Spleen (tissue), 11 donors: ENCODE results near the gene TMEM125. TPM values are rescaled to one million over a fixed set of nuclear protein-coding genes. Genes with fewer than 3 reads are reported as not detected.

ENCODE experiments used
- DNase-seq: peaks from one replicate; pipeline ENCODE4 v3.0.0-alpha.2; 2020
- H3K27ac ChIP-seq, 8 donors: fragments of 200-600 bp; sonication (generic) in 7 of 8; 1 replicate in 4 of 8; 2 replicates in 4 of 8; pipeline versions ENCODE4 v1.5.0 to v1.8.0; 2016 to 2021; ENCODE audit warnings: inconsistent platforms in 4 of 8, mild to moderate bottlenecking in 4 of 8, moderate library complexity in 1 of 8
- H3K27me3 ChIP-seq, 7 donors: fragments of 200-600 bp; sonication (generic) in 6 of 7; replicated peaks in 1 of 7; 1 replicate in 4 of 7; 2 replicates in 3 of 7; pipeline versions ENCODE4 v1.5.0 to v1.8.0; 2016 to 2021; ENCODE audit warnings: inconsistent platforms in 3 of 7, mild to moderate bottlenecking in 1 of 7
- H3K36me3 ChIP-seq, 6 donors: fragments of 200-600 bp; sonication (generic) in 5 of 6; 1 replicate in 4 of 6; 2 replicates in 2 of 6; pipeline versions ENCODE4 v1.5.0 to v1.8.0; 2016 to 2021; ENCODE audit warnings: inconsistent platforms in 2 of 6
- H3K4me1 ChIP-seq, 6 donors: fragments of 200-600 bp; sonication (generic) in 5 of 6; 1 replicate in 3 of 6; 2 replicates in 3 of 6; pipeline versions ENCODE4 v1.5.0 to v1.8.0; 2016 to 2021; ENCODE audit warnings: inconsistent platforms in 3 of 6
- H3K4me3 ChIP-seq, 8 donors: fragments of 200-600 bp; sonication (generic) in 7 of 8; 1 replicate in 4 of 8; 2 replicates in 4 of 8; pipeline versions ENCODE4 v1.5.0 to v1.8.0; 2016 to 2021; ENCODE audit warnings: inconsistent platforms in 4 of 8, mild to moderate bottlenecking in 4 of 8, moderate library complexity in 2 of 8
- H3K9me3 ChIP-seq, 8 donors: fragments of 200-600 bp; sonication (generic) in 7 of 8; 1 replicate in 4 of 8; 2 replicates in 4 of 8; pipeline versions ENCODE4 v1.5.0 to v1.8.0; 2016 to 2021; ENCODE audit warnings: inconsistent platforms in 4 of 8
- POLR2A ChIP-seq, 3 donors: fragments of 450-650 bp; IDR thresholded peaks; one replicate each; pipeline ENCODE4 v1.5.1; 2017; ENCODE audit warnings: antibody characterized with exemption in 3 of 3, mild to moderate bottlenecking in 1 of 3
- POLR2AphosphoS5 ChIP-seq, 3 donors: sonication (generic); formaldehyde crosslinking; IDR thresholded peaks; one replicate each; pipeline ENCODE4 v1.5.1; 2017; ENCODE audit warnings: antibody characterized with exemption in 3 of 3
- WGBS, 5 donors: extraction: QIAGEN DNeasy Blood & Tissue Kit in 3 of 5; methylation state at CpG; one replicate each; pipeline versions ENCODE4 v1.1.5 to v1.1.7; 2013 to 2018; 5-methylcytosine and 5-hydroxymethylcytosine counted together
- intact Hi-C: fragments of 100-400 bp; cut with DNase I; formaldehyde crosslinking; loops from one replicate; pipeline ENCODE4 v1.15.0; 2023; ENCODE audit warnings: low total_unique reads
- polyA plus RNA-seq, 3 donors: library from polyadenylated mRNA; stranded (reverse); fragments of 200-250 nt; gene quantifications; one replicate each; pipeline ENCODE4 v1.2.1, GENCODE V29; 2013
- total RNA-seq, 7 donors: library from RNA; depleted of rRNA in 3 of 7; stranded (reverse); fragments of >200 nt in 3 of 7; fragmentation: NEBNext Ultra II Directional in 4 of 7; extraction: Animal tissue kit (Norgen Biotek cat#: 25700) in 4 of 7; gene quantifications; one replicate each; pipeline versions ENCODE4 v1.1.0 to v1.2.1, GENCODE V29; 2016 to 2021
- TF ChIP-seq, protein P1 (sequence below), 11 experiments: fragments of 200-600 bp in 7 of 11; fragments of 450-650 bp in 4 of 11; sonication (generic) in 4 of 11; IDR thresholded peaks in 8 of 11; conservative IDR thresholded peaks in 3 of 11; 1 replicate in 7 of 11; 2 replicates in 4 of 11; pipeline versions ENCODE4 v1.4.0 to v1.8.0; 2016 to 2021; ENCODE audit warnings: antibody characterized with exemption in 11 of 11, inconsistent platforms in 4 of 11, mild to moderate bottlenecking in 1 of 11
- donor health status: healthy with polysubstance abuse.
- donor health status: DM: no; HTN: no; CAD: no; lungs with moderate emphysema.
- donor health status: DM: no; HTN: no; CAD: no.
- donor health status: Bipolar disorder and iron deficiency.
- donor health status: healthy.
- donor health status: DM: no; HTN: no; CAD: no.
- donor health status: DM: yes; HTN: yes; CAD: no.

Gene TMEM125
- total and polyA plus RNA-seq, 10 donors: 0.05 to 0.06 TPM; not detected in 8

DNA sequence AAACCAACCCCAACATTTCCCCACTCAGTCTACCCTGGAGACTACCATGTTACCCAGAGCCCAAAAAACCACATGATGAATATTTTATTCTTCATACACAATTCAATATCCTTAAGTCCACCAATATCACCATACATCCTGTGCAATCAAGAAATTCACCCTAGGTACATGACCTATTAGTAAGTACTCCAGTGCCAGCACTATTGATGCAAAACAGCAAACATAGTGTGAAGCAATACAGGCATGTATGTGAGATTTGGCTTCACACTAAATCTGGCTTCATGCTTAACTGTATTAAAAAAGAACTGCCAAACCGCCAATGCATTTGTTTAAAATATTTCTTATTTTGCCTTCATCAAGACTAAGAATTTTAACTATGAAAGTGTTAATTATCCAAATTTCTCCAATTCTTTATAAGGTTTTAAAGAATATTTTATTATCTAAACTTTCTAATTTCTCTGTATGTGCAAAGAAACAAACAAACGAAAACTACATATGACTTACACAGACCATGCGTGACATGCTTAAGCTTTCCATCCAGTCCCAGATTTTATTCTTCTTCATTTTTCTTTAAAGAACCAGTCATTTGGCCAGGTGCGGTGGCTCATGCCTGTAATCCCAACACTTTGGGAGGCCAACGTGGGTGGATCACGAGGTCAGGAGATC, 22.4 kb upstream of the TMEM125 start:
- no peak for DNase-seq
- H3K27me3 ChIP-seq: peaks cover 0 to 4% (median 0%) of the 10 kb centered on the region in 7 donors
- H3K36me3 ChIP-seq: no peaks in the 10 kb centered on the region
- intact Hi-C loops: no loop called here
- TF ChIP-seq, protein P1, sequence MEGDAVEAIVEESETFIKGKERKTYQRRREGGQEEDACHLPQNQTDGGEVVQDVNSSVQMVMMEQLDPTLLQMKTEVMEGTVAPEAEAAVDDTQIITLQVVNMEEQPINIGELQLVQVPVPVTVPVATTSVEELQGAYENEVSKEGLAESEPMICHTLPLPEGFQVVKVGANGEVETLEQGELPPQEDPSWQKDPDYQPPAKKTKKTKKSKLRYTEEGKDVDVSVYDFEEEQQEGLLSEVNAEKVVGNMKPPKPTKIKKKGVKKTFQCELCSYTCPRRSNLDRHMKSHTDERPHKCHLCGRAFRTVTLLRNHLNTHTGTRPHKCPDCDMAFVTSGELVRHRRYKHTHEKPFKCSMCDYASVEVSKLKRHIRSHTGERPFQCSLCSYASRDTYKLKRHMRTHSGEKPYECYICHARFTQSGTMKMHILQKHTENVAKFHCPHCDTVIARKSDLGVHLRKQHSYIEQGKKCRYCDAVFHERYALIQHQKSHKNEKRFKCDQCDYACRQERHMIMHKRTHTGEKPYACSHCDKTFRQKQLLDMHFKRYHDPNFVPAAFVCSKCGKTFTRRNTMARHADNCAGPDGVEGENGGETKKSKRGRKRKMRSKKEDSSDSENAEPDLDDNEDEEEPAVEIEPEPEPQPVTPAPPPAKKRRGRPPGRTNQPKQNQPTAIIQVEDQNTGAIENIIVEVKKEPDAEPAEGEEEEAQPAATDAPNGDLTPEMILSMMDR (IDR thresholded peaks at IDR 0.05 in 8 of 11, conservative IDR thresholded peaks at IDR 0.05 in 3 of 11): no peak
- no peak for TF ChIP-seq POLR2A (IDR thresholded peaks at IDR 0.05)
- TF ChIP-seq POLR2AphosphoS5 (IDR thresholded peaks at IDR 0.05): no peak
- H3K4me1 ChIP-seq: no peaks in the 10 kb centered on the region
- H3K27ac ChIP-seq: no peak overlapping the region
- WGBS, 5 donors: 77 to 94% (median 84%) methylated on average over 6 of the region's 6 CpGs
- H3K9me3 ChIP-seq: peaks cover 0 to 9% (median 0%) of the 10 kb centered on the region in 8 donors
- H3K4me3 ChIP-seq: no peak overlapping the region

DNA sequence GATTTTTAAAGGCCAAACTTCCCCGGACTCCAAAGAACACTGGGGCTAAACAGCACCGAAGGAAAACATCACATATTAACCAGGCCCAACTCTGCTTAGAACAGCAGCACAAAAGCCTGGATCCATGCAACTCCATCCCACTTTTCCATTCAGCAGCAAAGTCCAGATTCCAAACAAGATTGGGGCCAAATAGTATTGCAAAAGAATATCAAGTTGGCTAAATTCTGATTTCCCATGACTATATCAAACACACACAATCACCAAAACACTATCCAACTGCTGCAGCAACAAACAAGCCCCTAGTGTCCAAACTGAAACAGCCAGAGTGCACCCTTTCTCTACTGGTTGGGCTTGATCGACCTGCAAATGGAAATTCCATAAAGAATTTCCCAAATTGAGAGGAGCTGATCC, 19.4 kb upstream of the TMEM125 start:
- no peak overlapping the region for H3K27ac ChIP-seq
- no peaks in the 10 kb centered on the region for H3K4me1 ChIP-seq
- intact Hi-C loops: no loop called here
- no peaks in the 10 kb centered on the region for H3K36me3 ChIP-seq
- H3K9me3 ChIP-seq: peaks cover 0 to 9% (median 0%) of the 10 kb centered on the region in 8 donors
- TF ChIP-seq POLR2AphosphoS5 (IDR thresholded peaks at IDR 0.05) (no peak), POLR2A (IDR thresholded peaks at IDR 0.05) (no peak)
- TF ChIP-seq, protein P1 (IDR thresholded peaks at IDR 0.05 in 8 of 11, conservative IDR thresholded peaks at IDR 0.05 in 3 of 11): no peak
- no peak for DNase-seq
- H3K4me3 ChIP-seq: no peak overlapping the region
- no peaks in the 10 kb centered on the region for H3K27me3 ChIP-seq
- WGBS, 5 donors: 73 to 94% (median 91%) methylated on average over 3 of the region's 3 CpGs

DNA sequence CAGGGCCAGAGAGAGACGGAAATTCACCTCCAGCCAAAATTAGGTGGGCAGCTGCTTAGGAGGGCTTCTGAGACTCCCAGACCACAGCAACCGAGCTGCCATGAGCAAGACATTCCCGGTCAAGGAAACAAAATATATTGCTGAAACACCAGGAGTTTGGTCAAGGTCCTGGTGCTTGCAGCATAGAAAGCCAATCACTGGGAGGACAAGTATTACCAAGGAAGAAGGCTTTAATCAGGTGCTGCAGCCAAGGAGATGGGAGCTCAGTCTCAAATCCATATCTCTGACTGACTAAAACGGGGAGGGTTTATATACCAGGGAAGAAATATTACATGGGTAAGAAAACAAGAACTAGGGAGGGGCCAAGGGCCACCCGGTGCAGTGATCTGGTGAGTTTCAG, 18.8 kb upstream of the TMEM125 start:
- no peaks in the 10 kb centered on the region for H3K27me3 ChIP-seq
- no peaks in the 10 kb centered on the region for H3K36me3 ChIP-seq
- no peak for TF ChIP-seq POLR2AphosphoS5 (IDR thresholded peaks at IDR 0.05)
- TF ChIP-seq POLR2A (IDR thresholded peaks at IDR 0.05): no peak
- TF ChIP-seq, protein P1 (IDR thresholded peaks at IDR 0.05 in 8 of 11, conservative IDR thresholded peaks at IDR 0.05 in 3 of 11): no peak
- no peaks in the 10 kb centered on the region for H3K4me1 ChIP-seq
- intact Hi-C loops: no loop called here
- no peak for DNase-seq
- 86 to 92% (median 90%) methylated on average over 5 of the region's 5 CpGs for WGBS, 5 donors
- H3K27ac ChIP-seq: no peak overlapping the region
- no peak overlapping the region for H3K4me3 ChIP-seq
- peaks cover 0 to 9% (median 0%) of the 10 kb centered on the region in 8 donors for H3K9me3 ChIP-seq

DNA sequence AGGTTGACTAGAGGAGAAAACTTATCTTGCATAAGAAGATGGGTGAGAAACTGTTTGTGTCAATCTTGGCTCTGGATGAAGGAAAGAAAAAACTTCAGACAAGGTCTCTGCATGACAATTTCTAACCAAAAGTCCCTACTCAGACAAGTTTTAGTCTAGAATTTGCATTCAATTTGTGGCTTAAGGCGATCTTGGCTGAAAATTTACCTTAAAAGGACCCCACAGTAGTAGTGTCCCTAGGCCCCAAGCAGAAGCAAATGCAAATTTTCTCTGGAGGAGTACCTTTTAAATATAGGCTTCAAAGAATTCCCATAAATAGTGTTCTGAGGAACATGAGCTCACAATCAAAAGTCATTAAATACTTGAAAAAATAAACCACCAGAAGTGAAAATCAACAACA, 17.6 kb upstream of the TMEM125 start:
- no peak overlapping the region for H3K27ac ChIP-seq
- no peaks in the 10 kb centered on the region for H3K27me3 ChIP-seq
- H3K4me1 ChIP-seq: no peaks in the 10 kb centered on the region
- H3K4me3 ChIP-seq: no peak overlapping the region
- no peaks in the 10 kb centered on the region for H3K36me3 ChIP-seq
- 79 to 95% (median 80%) methylated on average over 1 of the region's 1 CpG for WGBS, 5 donors
- peaks cover 0 to 7% (median 0%) of the 10 kb centered on the region in 8 donors for H3K9me3 ChIP-seq
- TF ChIP-seq POLR2AphosphoS5 (IDR thresholded peaks at IDR 0.05) (no peak), POLR2A (IDR thresholded peaks at IDR 0.05) (no peak)
- TF ChIP-seq, protein P1 (IDR thresholded peaks at IDR 0.05 in 8 of 11, conservative IDR thresholded peaks at IDR 0.05 in 3 of 11): no peak
- DNase-seq: no peak
- intact Hi-C loops: no loop called here
